ENCODE results near the gene FHOD3. TPM values are rescaled to one million over a fixed set of nuclear protein-coding genes. Genes with fewer than 3 reads are reported as not detected.

The FHOD3 gene
- total and polyA plus RNA-seq, 2 experiments from 2014 or later, result 2.7 to 8.7 TPM

DNA sequence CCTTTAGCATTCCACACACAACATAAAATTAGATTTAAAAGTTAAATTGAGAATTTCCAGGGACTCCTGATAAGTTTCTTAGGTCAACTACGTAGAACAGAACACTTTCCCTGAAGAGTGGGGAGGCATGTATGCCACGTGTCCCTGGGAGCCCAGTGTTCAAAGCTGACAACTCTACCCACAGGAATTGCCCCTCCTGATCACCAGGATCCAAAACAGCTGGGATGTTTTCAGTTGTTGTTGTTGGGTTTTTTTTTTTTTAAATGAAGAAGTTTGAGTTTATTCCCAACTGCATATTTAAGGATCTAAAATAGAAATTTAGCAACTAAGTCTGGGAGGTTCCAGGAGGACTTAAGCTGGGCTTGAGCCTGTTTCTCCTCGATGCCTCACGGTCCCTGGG lies 430.8 kb downstream of the FHOD3 start:
- H4K20me1 ChIP-seq (replicated peaks; ENCODE audit: insufficient read depth), result no peaks in the 10 kb centered on the region

GRCh38 chr18:36729197-36729596 lies 431.7 kb downstream of the FHOD3 start:
- H3K27ac Mint-ChIP-seq, result no peak overlapping the region

More for the DNA sequence above, 430.8 kb downstream of the FHOD3 start:
- Mint-ChIP-seq H3K9me3 (peaks cover 24% of the 10 kb centered on the region), H3K36me3 (ENCODE audit: low read depth) (peaks cover 35% of the 10 kb centered on the region), H3K27ac (no peak overlapping the region), H3K4me3 (no peak overlapping the region), H3K27me3 (ENCODE audit: insufficient read depth, low read depth, poor library complexity) (peaks cover 7% of the 10 kb centered on the region), H3K4me1 (peaks cover 10% of the 10 kb centered on the region)
- H3K36me3 ChIP-seq (ENCODE audit: insufficient read depth), result peaks cover 4% of the 10 kb centered on the region; the same call in 1 of the 2 replicates
- H3K79me2 ChIP-seq (replicated peaks; ENCODE audit: insufficient read depth), result no peaks in the 10 kb centered on the region
- TF ChIP-seq ZNF331 (CRISPR knock-in tag; IDR thresholded peaks at IDR 0.05; ENCODE audit: low read depth), result no peak
- no peak overlapping the region for H2AFZ ChIP-seq
- H3K4me2 ChIP-seq, result no peak overlapping the region
- H3F3A ChIP-seq (replicated peaks; ENCODE audit: low read depth), result no peaks in the 10 kb centered on the region
- H3K27me3 ChIP-seq (ENCODE audit: insufficient read depth), result no peaks in the 10 kb centered on the region
- peaks cover 5% of the 10 kb centered on the region; the same call in 1 of the 2 replicates for H3K9me2 ChIP-seq (ENCODE audit: insufficient read depth)
- no peak overlapping the region for H3K27ac ChIP-seq (ENCODE audit: low read depth)
- H3K4me3 ChIP-seq, result no peak overlapping the region
- no peak for DNase-seq (ENCODE audit: low spot score)
- no peak for ATAC-seq
- no peaks in the 10 kb centered on the region for H3K4me1 ChIP-seq (ENCODE audit: insufficient read depth)

More at GRCh38 chr18:36729197-36729596, 431.7 kb downstream of the FHOD3 start:
- Mint-ChIP-seq H3K36me3 (ENCODE audit: low read depth) (peaks cover 41% of the 10 kb centered on the region), H3K4me3 (no peak overlapping the region), H3K9me3 (peaks cover 25% of the 10 kb centered on the region), H3K4me1 (peaks cover 3% of the 10 kb centered on the region; the same call in 1 of the 3 replicates), H3K27me3 (ENCODE audit: insufficient read depth, low read depth, poor library complexity) (peaks cover 7% of the 10 kb centered on the region)
- Histone ChIP-seq H3K9me2 (ENCODE audit: insufficient read depth) (peaks cover 5% of the 10 kb centered on the region; the same call in 1 of the 2 replicates), H3F3A (replicated peaks; ENCODE audit: low read depth) (no peaks in the 10 kb centered on the region), H3K4me2 (no peak overlapping the region), H2AFZ (no peak overlapping the region), H3K36me3 (ENCODE audit: insufficient read depth) (peaks cover 4% of the 10 kb centered on the region; the same call in 1 of the 2 replicates), H4K20me1 (replicated peaks; ENCODE audit: insufficient read depth) (no peaks in the 10 kb centered on the region), H3K27ac (ENCODE audit: low read depth) (no peak overlapping the region), H3K27me3 (ENCODE audit: insufficient read depth) (no peaks in the 10 kb centered on the region), H3K4me3 (no peak overlapping the region), H3K79me2 (replicated peaks; ENCODE audit: insufficient read depth) (no peaks in the 10 kb centered on the region), H3K4me1 (ENCODE audit: insufficient read depth) (no peaks in the 10 kb centered on the region)
- TF ChIP-seq, protein P1, sequence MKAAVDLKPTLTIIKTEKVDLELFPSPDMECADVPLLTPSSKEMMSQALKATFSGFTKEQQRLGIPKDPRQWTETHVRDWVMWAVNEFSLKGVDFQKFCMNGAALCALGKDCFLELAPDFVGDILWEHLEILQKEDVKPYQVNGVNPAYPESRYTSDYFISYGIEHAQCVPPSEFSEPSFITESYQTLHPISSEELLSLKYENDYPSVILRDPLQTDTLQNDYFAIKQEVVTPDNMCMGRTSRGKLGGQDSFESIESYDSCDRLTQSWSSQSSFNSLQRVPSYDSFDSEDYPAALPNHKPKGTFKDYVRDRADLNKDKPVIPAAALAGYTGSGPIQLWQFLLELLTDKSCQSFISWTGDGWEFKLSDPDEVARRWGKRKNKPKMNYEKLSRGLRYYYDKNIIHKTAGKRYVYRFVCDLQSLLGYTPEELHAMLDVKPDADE (IDR thresholded peaks at IDR 0.05), result no peak
- TF ChIP-seq, protein P2, sequence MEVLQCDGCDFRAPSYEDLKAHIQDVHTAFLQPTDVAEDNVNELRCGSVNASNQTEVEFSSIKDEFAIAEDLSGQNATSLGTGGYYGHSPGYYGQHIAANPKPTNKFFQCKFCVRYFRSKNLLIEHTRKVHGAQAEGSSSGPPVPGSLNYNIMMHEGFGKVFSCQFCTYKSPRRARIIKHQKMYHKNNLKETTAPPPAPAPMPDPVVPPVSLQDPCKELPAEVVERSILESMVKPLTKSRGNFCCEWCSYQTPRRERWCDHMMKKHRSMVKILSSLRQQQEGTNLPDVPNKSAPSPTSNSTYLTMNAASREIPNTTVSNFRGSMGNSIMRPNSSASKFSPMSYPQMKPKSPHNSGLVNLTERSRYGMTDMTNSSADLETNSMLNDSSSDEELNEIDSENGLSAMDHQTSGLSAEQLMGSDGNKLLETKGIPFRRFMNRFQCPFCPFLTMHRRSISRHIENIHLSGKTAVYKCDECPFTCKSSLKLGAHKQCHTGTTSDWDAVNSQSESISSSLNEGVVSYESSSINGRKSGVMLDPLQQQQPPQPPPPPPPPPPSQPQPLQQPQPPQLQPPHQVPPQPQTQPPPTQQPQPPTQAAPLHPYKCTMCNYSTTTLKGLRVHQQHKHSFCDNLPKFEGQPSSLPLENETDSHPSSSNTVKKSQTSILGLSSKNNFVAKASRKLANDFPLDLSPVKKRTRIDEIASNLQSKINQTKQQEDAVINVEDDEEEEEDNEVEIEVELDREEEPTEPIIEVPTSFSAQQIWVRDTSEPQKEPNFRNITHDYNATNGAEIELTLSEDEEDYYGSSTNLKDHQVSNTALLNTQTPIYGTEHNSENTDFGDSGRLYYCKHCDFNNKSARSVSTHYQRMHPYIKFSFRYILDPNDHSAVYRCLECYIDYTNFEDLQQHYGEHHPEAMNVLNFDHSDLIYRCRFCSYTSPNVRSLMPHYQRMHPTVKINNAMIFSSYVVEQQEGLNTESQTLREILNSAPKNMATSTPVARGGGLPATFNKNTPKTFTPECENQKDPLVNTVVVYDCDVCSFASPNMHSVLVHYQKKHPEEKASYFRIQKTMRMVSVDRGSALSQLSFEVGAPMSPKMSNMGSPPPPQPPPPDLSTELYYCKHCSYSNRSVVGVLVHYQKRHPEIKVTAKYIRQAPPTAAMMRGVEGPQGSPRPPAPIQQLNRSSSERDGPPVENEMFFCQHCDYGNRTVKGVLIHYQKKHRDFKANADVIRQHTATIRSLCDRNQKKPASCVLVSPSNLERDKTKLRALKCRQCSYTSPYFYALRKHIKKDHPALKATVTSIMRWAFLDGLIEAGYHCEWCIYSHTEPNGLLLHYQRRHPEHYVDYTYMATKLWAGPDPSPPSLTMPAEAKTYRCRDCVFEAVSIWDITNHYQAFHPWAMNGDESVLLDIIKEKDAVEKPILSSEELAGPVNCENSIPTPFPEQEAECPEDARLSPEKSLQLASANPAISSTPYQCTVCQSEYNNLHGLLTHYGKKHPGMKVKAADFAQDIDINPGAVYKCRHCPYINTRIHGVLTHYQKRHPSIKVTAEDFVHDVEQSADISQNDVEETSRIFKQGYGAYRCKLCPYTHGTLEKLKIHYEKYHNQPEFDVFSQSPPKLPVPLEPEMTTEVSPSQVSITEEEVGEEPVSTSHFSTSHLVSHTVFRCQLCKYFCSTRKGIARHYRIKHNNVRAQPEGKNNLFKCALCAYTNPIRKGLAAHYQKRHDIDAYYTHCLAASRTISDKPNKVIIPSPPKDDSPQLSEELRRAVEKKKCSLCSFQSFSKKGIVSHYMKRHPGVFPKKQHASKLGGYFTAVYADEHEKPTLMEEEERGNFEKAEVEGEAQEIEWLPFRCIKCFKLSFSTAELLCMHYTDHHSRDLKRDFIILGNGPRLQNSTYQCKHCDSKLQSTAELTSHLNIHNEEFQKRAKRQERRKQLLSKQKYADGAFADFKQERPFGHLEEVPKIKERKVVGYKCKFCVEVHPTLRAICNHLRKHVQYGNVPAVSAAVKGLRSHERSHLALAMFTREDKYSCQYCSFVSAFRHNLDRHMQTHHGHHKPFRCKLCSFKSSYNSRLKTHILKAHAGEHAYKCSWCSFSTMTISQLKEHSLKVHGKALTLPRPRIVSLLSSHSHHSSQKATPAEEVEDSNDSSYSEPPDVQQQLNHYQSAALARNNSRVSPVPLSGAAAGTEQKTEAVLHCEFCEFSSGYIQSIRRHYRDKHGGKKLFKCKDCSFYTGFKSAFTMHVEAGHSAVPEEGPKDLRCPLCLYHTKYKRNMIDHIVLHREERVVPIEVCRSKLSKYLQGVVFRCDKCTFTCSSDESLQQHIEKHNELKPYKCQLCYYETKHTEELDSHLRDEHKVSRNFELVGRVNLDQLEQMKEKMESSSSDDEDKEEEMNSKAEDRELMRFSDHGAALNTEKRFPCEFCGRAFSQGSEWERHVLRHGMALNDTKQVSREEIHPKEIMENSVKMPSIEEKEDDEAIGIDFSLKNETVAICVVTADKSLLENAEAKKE (CRISPR knock-in tag; IDR thresholded peaks at IDR 0.05), result no peak
- TF ChIP-seq, protein P3, sequence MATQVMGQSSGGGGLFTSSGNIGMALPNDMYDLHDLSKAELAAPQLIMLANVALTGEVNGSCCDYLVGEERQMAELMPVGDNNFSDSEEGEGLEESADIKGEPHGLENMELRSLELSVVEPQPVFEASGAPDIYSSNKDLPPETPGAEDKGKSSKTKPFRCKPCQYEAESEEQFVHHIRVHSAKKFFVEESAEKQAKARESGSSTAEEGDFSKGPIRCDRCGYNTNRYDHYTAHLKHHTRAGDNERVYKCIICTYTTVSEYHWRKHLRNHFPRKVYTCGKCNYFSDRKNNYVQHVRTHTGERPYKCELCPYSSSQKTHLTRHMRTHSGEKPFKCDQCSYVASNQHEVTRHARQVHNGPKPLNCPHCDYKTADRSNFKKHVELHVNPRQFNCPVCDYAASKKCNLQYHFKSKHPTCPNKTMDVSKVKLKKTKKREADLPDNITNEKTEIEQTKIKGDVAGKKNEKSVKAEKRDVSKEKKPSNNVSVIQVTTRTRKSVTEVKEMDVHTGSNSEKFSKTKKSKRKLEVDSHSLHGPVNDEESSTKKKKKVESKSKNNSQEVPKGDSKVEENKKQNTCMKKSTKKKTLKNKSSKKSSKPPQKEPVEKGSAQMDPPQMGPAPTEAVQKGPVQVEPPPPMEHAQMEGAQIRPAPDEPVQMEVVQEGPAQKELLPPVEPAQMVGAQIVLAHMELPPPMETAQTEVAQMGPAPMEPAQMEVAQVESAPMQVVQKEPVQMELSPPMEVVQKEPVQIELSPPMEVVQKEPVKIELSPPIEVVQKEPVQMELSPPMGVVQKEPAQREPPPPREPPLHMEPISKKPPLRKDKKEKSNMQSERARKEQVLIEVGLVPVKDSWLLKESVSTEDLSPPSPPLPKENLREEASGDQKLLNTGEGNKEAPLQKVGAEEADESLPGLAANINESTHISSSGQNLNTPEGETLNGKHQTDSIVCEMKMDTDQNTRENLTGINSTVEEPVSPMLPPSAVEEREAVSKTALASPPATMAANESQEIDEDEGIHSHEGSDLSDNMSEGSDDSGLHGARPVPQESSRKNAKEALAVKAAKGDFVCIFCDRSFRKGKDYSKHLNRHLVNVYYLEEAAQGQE (IDR thresholded peaks at IDR 0.05; ENCODE audit: unreplicated experiment), result no peak
- DNase-seq (ENCODE audit: low spot score) (no peak), ATAC-seq (no peak)
